ENCODE measurements around the gene SH3PXD2B.
"Not testable (repeated sequence)": the region's sequence is repeated elsewhere in the genome, so short reads cannot be mapped to it uniquely, and the experiment has no call there.

The SH3PXD2B gene

DNA sequence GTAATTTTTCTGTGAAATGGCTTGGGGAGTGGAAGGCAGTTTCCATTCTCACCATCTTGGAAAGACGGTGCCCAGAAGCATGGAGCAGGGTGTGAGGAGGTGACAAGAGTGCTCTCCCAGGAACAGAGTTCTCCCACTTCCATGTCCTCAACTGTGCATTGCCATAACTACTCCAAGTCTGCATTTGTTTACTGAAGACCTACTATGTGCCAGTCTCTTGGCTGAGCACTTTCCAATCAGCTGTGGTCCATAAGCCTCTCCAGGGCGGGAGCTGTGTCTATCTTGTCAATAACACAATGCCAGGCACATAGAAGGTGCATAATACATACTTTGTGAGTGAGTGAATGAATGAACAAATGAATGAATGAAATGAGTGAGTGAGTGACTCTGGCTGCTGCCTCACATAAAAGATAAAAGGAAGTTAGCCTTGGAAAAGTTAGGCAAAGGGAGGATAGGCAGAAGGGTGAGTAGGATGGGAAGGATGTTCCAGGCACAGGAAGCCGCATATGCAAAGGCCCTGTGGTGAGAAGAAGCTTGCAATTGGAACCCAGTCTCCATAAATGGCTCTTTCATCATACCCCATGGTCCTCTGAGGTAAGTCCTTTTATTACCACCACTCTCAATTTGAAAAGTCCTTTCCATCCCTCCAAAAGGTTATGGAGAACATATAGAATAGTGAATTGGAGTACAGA, 31.3 kb upstream of the SH3PXD2B start:
- no peak for DNase-seq

DNA sequence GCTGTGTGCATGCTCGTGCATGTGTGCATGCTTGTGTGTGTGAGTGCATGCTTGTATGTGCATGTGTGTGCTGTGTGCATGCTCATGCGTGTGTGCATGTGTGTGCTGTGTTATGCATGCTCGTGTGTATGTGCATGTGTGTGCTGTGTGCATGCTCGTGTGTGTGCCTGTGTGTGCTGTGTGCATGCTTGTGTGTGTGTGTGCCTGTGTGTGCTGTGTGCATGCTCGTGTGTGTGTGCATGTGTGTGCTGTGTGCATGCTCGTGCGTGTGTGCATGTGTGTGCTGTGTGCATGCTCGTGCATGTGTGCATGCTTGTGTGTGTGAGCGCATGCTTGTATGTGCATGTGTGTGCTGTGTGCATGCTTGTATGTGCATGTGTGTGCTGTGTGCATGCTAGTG, 30.3 kb upstream of the SH3PXD2B start:
- DNase-seq: no peak

DNA sequence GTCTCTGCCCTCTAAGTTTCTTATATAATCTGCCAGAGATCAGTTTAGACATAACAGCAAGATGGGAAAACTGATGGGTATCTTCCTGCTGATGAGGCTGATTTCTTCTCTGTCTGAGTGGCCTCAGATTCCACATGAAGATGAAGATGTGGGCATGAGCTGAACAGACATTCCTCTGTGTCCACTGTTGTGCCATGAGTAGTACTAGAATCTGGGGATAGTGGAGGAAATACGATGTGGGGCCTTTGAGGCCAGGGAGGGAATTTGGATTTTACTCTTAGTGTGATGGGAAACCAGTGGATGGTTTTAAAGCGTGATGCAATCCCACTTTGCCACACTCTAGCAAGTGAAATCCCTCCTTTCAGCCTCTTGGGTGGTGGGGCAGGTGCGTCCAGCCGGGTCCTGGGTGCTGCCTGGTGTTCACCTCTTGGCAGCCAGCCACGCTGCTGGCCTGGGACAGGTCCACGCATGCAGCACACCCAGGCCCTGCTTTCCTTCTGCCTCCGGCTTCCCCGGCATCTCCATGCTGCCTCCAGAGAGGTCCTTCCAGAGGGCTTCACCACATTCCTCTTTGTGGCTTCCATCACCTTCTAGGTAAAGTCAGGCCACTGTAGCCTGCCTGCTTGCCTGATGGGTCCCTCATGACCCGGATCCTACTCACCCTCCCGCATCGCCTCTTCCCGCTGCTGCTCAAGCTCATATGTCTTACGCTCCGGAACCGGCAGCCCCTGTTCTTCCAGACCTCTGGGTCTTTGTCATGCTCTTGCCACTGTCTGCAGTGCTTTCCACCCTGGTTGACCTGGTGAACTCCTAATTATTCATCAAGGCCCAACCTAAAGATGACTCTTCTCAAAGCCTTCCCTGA, 28.1 kb upstream of the SH3PXD2B start:
- DNase-seq: no peak

DNA sequence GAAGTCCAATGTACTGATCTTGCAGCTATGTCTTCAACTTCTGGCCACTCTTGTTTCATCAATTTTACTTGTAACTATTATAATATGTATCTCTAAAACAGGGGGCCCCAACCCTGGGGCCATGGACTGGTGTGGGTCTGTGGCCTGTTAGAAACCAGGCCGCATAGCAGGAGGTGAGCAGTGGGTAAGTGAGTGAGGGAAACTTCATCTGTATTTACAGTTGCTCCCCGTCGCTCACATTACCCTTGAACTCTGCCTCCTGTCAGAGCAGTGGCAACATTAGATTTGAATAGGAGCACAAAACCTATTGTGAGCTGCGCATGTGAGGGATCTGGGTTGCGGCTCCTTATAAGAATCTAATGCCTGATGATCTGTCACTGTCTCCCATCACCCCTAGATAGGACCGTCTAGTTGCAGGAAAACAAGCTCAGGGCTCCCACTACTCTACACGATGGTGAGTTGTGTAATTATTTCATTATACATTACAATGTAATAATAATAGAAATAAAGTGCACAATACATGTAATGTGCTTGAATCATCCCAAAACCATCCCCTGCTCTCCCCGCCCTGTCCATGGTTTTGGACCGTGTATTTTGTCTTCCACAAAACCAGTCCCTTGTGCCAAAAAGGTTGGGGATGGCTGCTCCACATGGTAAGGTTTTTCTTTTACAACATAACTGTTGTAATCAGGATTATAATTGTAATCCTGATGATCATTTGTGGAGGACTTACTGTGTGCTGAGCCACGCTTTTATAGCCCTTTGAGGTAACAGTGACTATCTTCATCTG, 26.9 kb upstream of the SH3PXD2B start:
- no peak for DNase-seq

DNA sequence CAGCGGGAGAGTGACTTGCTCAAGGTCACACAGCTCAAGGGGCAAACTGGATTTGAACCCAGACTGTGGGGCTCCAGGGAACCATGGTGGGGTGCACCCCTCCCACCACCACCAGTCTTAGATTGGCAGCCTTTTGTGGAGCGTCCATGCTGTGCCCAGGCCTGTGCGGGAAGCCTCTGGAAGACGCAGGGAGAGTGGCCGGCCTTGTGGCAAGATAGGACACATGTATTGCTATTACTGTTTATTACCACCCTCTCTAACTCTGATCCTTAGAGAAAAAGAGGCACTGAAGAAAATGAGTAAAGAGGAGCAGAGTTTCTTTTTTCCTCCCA, 25.4 kb upstream of the SH3PXD2B start:
- no peak for DNase-seq

DNA sequence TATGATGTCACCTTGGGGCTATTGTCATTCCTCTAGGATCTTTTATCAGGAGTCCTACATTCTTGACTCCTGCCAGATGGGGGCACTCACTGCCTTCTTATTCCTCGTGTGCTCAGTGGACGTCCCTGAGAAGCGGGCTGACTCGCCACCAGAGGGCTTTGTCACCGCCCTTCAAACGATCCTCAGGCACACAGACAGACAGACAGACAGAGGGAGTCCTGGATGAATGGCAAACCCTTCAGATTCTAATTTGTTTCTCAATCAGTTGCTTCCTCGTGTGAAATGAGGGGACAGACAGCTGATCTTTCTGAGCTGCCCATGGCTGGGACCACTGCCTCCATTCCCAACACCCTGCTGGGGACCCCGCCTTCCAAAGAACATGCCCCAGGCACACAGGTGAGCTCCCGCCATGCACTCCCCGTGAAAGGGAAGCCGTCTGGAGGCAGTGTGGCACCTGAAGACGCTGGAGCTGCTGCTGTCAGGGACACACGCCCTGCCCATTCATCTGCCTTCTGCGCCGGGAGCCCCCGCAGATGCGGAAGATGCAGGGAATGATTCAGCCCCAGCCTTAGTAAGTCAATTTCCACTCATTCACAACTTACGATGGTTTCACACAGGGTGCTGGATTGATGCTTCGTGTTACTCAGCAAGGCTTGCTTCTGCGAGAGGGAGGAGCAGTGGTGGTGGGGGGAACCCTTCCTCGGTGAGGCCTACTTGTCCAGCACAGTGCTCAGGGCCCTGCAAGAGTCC, 24.9 kb upstream of the SH3PXD2B start:
- DNase-seq: no peak

DNA sequence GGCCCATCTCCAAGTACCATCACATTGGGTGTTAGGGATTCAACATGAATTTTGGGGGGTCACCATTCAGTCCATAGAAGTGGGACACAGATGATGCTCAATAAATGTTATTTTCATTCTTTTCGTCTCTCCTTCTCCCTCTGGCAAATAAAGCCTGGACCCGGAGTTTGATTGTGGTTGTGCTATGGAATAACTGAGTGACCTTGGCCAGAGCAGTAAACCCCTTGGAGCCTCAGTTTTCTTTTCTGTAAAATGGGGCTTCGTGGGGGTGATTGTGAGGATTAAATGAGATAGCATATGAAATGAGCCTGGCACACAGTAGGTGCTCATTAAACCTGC, 24.3 kb upstream of the SH3PXD2B start:
- DNase-seq: not testable (repeated sequence)

DNA sequence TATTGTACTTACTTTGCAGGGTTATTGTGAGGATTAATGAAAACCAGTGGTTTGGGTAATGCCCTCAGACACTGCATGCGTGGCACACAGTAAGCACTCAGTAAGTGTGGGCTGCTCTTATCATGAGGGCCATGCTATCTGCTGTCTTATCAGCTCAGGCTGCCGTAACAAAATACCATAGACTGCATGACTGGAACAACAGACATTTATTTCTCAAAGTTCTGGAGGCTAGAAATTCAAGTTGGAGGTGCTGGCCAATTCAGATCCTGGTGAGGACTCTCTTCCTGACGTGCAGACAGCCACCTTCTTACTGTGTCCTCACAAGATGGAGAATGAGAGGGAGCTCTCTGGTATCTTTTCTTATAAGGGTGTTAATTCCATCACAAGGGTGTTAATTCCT, 23.9 kb upstream of the SH3PXD2B start:
- no peak for DNase-seq

DNA sequence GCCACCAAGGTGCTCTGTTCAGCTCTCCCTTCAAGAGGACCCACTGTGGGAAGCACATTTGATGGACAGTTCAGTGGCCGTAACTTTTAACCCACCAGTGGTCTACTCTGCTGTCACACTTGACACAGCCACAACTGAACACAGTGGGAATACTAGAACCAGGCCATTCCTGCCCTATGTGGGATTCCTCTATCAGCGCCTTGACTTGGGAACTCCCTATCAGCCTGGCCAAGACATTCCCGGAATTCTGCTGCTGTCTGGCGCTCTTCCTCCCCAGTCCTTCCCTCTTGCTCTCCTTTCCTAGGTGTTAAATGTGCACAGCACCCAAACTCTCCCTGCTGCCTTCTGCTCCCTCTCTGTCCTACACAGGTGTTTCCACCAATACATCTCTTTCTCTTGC, 23.1 kb upstream of the SH3PXD2B start:
- no peak for DNase-seq

DNA sequence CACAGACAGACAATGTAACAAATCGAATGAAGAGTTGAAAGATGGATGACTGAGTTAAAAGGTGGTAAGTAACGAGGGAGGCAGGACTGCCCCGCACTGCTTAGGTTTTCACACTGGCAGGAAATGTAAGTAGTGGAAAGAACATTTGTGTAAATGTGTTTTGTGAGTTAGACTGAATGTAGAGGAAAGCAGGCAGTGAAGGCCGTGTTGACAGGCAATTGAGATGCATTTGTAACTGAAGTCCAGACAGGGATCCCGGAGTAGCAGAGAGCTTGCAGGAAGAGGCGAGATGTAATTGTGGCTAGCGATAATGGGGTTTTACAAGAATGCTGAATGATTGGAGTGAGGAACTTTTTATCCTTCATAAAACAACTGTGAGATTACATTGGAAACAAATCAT, 20.0 kb upstream of the SH3PXD2B start:
- DNase-seq: no peak

DNA sequence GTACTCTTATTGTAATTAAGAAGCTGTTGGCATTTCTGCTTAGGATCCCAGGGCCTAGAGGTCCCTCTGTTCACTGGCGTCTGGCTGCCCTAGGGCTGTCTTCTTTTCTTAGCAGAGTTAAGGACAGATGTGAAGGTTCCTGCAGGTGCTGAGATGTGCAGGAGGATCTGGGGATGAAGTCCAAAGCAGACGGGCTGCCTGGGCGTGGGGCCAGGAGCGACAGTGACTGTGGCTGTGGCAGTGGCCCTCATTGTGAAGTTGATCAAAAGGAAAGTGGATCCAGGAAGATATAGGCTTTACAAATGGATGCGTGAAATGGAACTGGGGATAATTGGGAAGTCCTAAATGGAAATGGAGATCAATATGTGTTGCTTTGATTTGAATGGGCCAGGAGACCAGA, 19.1 kb upstream of the SH3PXD2B start:
- DNase-seq: no peak

DNA sequence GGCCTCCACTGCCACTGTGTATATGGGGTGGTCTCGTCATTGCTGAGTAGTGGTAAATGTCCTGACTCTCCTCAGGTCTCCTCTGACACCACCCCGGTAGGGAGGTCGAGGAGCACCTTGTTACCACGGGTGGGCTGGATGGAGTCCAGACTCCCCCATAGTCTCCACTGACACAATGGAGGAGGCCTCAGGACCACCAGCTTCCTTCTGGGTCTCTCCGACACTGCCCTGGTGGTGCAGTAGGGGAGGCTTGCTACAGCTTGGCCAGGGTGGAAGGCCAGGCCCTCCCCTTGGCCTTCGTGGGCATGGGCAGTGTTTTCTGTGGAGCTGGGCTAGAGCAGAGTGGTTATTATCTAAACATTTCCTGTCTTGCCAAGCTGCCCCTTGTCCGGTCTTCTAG, 15.4 kb upstream of the SH3PXD2B start:
- DNase-seq: no peak

DNA sequence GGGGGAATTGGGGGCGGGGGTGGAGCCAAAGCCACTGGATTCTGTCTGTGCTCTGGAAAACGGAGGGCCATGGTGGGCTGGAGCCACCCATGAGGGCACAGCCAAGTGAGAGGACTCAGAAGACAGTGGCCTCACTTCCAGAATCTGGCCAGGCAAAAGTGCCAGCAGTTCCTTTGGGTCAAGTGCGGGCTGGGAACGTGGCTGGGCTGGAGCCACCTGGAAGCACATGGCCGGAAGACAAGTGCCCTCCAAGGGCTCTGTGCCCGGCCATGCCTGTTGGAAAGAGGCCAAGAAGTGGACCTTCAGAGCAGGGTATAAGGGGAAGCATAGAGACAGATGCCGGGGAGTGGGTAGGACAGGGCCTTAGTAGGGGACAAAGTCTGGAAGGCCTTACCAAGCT, 11.7 kb upstream of the SH3PXD2B start:
- no peak for DNase-seq

DNA sequence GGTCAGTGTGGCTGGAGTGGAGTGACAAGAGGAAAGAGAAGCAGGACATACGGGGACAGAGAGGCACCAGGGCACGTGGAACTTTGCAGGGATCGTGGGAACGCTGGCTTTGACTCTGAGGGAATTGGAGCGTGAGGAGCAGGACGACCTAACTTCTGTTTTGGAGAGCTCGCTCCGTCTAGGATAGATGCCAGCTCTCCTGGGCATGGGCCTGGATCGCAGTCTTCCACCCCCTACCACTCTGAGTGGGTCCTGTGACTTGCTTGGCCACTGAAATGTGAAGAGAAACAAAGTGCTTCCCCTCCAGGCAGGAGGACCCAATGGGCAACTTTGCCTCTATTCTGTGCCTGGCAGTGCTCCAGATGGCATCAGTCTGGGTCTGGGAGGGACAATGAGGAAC, 8.7 kb upstream of the SH3PXD2B start:
- no peak for DNase-seq

DNA sequence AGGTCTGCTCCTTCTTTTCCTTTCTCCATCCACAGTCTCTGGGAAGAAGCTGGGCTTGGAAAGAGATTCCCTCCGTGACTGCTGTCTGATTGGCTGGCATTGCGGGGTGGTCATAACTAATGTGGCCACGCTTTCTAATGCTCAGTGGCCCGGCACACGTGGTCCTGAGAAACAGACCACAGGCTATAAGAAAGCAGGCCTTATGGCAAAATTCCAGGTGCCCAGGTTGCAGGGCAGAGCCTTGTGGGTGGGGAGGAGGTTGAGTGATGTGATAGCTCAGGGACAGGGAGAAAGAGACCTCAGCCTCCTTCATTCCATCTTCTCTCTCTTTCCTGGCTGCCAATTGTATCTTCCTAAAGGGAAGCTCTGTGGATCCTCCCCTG, 5.4 kb upstream of the SH3PXD2B start:
- DNase-seq: no peak

DNA sequence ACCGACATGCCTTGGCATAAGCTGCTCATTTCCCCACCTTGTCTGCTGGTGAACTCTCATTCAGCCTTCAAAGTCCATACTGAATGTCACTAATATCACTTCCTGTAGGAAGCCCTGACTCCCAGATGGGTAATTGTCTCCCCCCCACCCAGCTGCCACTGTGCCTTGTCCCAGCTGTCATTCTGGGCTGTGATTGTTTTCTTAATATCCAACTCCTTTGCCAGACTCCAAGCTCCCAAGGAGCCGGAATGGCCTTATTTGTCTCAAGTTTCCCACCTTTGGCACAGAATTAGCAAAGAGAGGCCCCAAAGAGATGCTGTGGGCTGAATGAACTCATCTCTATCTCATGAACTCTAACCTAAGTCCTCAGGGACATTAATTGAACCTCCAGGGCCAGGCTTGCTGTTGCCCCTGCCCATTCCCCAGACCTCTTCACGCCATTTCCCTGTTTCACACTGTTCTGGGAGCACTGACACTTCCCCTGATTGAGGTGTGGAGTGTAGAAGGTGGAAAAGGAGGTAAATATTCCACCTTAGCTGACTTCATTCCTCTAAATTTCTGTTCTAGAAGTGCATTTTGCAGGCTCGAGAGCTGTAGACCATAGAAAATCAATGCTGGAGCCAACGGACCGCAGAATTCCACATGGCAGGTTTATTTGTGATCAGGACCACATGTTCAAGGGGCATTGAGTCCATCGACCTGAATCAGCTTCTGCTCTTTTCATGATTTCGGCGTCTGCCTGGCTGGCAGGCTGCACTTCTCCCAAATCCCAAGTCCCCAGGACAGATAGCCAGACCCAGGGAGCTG, 4.9 kb upstream of the SH3PXD2B start:
- DNase-seq: peak; percentile 76

DNA sequence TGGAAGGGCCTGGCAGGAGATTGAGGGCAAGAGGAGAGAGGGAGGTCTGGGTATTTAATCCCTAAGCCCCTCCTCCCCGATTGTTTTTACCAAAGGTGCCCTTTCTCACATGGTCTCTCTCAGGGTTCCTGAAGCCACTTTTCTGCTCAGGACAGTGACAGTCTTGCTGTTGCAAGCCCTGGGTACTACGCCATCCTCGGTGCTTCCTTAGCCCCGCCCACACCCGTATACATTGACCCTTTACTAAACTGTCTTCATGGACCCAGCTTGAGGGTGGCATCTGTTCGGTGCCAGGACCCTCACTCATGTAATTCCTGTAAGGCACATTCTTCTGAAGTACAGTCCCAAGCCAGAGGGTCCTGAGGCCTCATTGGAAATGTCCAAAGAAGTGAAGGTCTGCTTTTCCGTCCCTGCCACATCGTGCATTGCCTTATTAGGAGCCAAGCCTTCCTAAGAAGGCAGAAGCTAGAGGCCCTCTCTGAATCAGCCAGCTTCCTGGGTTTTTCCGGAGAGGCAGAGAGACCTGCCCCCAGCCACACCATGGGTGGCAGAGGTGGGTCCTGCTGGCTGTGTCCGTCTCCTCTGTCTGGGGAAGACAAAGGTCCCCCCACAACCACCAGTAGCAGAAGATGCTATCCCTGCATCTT, 1.9 kb upstream of the SH3PXD2B start:
- DNase-seq: no peak

DNA sequence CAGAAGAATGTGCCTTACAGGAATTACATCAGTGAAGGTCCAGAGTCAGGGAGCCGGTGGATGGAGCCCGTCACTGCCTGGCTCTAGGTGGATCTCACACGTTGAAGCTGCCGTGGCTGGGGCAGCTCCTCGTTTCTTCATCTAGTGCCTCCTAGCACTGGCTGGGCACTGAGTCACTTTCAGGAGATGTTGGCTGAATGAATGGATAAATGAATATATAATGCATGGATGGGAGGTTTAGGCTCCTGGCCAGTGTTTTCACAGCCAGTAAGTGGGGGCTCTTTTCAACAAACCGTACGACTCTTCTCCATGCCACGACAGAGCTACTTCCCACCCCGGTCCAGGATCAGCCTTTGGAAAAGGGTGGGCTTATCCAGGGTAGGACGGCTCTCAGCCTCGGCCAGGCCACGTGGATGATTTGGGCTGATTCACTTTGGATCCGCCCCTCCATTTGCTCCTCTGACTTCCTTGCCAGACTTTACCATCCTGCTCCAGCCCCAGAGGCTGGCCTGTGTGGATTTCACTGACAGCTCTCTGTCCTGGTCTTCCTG, 1.3 kb upstream of the SH3PXD2B start:
- DNase-seq: no peak

DNA sequence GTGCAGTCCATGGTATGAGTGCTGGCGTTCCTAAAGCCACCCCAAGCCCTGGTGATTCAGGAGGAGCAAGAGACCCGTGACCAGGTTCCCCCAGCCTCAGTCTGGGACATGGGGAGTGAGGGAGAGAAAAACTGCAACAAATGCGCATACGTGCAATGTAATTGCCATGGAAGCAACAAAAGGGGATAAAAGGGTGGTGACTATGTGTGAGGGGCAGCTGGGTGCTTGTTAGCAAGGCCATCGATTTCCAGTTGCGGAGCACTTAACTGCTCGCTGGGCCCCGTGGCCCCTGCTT, 709 bp upstream of the SH3PXD2B start:
- no peak for DNase-seq

DNA sequence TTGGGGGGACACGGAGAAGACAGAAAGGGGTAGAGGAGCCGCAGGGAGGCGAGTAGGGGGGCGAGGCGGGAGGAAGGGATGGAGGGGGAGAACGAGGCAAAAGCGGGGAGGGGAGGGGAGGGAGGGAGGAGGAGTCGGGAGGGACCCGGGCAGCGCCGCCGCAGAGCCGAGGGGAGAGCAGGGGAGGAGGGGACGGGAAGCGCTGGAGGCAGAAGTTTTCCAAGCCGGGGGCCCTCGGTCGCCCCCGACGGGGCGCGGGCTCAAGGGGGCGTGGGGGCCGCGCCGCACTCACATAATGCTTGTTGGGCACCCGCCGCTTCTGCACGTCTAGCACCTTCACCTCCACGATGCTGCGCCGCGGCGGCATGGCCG, 353 bp downstream of the SH3PXD2B start:
- DNase-seq: no peak

DNA sequence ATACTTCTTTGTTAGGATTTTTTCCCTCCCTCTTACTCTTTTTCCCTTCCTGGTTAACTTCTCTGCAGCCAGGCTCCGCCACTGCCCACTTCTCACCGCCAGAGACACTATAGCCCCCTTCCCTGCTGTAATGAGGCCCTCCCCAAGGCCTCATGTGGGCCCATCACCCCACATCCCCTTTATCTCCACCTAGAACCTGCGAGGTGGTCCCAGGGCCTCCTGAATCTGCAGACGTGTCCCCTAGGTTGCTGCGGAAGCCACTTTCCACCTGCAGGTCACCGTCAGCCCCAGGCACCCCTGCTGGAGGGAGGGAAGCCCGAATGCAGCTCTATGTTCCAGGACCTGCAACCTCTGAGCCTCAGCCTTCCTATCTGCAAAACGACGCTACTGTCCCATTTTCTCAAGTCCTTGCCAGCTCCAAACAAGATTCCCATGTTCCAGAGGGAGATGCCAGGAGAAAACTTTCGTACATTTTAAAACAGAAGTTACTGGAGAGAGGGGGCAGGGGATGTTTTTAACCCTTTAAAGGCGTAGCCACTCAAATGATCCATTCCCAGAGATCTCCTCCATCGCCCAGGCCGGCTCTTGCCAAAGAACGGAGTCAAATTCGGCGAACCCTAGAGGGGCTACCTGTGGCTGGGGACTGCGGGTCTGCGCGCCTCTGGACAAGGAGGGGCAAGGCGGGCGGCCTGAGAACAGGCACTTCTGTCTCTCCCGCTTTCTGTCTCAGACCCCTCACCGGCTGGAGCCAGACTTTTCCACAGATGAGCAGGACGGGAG, 929 bp downstream of the SH3PXD2B start:
- no peak for DNase-seq
